Head of caudate nucleus (tissue), 42 donors: ENCODE results near the gene ADAMTS4.

Source experiments
- DNase-seq, 42 donors: peaks; one replicate each; pipeline versions ENCODE4 v3.0.0 to v3.0.0-alpha.2; 2020 to 2021; ENCODE audit warnings: mixed read lengths in 7 of 42
- intact Hi-C: fragments of 100-400 bp; cut with DNase I; formaldehyde crosslinking; loops from one replicate; pipeline ENCODE4 v1.15.0; 2022

The ADAMTS4 gene

DNA sequence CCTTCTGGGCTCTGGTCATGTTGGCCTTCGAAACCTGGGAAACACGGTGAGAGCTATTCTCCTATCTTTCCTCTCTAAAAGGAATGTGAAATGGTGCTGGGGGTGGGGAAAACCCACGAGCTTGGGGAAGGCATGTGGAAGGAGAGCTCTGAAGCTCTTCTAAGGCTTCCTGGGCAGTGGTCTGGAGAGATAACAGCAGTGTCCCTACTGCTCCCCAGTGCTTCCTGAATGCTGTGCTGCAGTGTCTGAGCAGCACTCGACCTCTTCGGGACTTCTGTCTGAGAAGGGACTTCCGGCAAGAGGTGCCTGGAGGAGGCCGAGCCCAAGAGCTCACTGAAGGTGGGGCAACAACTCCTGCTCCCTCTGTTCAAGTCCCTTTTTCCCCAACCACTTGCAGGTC lies 36.8 kb downstream of the ADAMTS4 start:
- intact Hi-C loops, result no loop called here
- DNase-seq, result peak in 1 of 42 donors; percentile 12

DNA sequence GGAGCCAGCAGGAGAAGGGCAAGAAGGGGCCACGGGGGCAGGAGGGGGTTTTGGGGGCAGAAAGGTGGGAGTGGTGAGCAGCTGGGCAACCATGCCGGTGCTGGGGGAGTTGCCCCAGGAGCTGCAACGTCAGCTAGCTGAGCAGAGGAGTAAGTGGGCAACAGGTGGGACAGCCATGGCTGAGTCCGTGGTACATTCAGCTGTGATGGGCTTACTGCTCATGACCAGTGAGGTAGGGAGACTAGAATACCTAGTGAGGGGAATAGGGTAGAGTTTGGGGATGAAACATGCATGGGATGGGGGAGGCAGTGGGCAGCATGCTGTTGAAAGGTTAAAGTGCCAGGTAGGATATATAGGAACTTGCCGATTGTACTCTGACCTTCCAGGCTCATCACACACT lies 37.2 kb downstream of the ADAMTS4 start:
- intact Hi-C loops, result no loop called here
- DNase-seq, result peak in 1 of 42 donors; percentile 3

DNA sequence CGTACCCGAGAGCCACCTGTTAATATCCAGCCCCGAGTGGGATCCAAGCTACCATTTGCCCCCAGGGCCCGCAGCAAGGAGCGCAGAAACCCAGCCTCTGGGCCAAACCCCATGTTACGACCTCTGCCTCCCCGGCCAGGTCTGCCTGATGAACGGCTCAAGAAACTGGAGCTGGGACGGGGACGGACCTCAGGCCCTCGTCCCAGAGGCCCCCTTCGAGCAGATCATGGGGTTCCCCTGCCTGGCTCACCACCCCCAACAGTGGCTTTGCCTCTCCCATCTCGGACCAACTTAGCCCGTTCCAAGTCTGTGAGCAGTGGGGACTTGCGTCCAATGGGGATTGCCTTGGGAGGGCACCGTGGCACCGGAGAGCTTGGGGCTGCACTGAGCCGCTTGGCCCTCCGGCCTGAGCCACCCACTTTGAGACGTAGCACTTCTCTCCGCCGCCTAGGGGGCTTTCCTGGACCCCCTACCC lies 38.1 kb downstream of the ADAMTS4 start:
- intact Hi-C loops, result no loop called here
- peak in 1 of 42 donors; percentile 33 for DNase-seq

DNA sequence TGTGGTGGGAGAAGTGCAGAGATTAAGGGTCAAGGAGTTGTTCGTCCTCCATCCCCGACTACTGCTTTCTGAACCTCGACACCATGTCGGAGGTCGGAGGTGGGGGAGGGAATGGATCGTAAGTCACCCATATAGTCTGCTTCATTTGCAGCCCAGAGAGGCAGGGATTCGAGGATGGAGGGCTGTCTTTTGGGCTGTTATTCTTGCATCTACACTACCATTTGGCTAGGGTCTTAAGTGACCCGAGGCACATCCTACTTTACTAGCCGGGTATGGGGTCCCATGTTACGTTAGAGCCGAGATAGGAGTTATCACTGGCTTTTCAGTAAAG lies 39.0 kb downstream of the ADAMTS4 start:
- peak in 1 of 42 donors; percentile 16 for DNase-seq
- intact Hi-C loops, result no loop called here

DNA sequence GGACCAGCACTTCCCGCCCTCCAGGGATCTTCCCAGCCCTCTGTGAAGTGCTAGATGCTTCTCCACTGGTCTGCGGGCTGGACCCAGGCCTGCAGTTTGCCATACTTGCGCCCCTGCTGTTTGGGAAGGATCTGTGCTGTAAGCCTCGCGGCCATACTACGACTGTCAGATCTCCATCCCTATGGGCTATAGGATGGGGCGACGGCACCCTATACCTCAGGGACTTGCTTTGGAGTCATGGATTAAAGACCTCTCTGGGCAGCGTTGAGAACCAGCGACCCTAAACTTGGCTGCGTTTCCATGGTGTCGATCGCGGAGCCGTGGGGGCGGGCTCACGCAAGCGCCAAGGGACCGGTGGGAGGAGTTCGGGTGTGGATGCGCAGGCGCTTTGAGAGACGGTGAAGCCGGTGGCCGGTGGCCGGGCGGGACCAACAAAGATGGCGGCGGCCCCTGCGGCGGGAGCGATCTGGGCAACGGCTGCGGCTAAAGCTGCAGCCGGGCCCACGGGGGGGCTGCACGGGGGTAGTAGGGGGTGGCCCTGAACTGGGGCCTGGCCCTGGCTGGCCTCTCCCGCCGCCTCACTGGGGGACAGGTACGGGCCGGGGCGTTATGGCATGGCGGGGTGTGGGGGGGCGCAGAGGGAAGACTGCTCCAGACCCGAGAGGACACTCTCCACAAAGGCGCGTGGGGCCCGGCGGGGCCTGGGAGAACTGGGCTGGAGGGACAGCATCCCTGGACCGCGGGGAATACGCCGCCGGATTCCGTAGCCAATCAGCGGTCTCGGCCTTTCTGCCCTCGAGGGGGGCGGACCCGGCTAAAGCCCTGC lies 39.6 kb downstream of the ADAMTS4 start, which contains the start of gene USP21:
Gene USP21 (plus strand): TSS at position 414 of the 826 bp plus-strand sequence. CDS start 1,141 bp downstream, outside the sequence.
- peak; percentile 88 to 98 (median 95) for DNase-seq
- intact Hi-C loops, result no loop called here

DNA sequence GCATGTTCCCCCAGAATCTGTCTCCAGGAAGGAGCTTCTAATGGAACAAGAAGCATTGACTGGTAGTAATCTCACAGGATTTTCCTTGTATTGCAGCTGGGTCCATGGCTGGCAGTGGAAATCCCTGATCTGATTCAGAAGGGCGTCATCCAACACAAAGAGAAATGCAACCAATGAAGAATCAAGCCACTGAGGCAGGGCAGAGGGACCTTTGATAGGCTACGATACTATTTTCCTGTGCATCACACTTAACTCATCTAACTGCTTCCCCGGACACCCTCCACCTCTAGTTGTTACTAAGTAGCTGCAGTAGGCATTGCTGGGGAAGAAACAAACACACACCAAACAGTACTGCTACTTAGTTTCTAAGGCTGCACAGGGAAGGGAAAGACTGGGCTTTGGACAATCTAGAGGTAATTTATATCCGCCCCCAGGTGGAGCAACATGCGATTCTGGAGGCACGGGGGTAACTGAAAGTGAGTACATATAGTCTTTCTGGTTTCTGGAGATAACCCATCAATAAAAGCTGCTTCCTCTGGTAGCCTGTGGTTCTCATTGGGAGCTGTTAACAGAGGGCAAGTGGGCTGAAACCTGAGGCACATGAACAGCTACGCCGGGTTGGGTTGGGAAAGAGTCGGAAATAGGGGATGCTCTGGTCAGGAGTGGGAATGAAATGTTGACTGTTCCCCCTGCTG lies 40.4 kb downstream of the ADAMTS4 start:
- intact Hi-C loops, result no loop called here

DNA sequence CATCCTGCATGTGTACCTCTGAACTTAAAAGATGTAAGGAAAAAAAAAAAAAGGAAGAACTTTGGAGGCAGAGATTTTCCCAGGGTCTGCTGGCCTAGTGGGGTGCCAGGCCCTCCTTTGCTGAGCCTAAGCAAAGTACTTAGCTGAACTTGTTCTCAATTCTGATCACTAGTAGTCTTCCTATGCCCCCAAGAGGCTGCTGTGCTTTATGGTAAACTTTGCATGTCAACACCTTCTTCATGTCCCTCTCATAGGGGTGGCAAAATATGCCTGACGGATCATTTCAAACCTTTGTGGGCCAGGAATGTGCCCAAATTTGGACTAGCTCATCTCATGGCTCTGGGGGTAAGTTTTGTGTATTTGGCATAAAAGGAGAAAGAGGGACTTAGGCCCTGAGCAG lies 41.0 kb downstream of the ADAMTS4 start:
- intact Hi-C loops, result no loop called here

More for the DNA sequence above, 40.4 kb downstream of the ADAMTS4 start:
- peak in 1 of 42 donors; percentile 16 for DNase-seq

DNA sequence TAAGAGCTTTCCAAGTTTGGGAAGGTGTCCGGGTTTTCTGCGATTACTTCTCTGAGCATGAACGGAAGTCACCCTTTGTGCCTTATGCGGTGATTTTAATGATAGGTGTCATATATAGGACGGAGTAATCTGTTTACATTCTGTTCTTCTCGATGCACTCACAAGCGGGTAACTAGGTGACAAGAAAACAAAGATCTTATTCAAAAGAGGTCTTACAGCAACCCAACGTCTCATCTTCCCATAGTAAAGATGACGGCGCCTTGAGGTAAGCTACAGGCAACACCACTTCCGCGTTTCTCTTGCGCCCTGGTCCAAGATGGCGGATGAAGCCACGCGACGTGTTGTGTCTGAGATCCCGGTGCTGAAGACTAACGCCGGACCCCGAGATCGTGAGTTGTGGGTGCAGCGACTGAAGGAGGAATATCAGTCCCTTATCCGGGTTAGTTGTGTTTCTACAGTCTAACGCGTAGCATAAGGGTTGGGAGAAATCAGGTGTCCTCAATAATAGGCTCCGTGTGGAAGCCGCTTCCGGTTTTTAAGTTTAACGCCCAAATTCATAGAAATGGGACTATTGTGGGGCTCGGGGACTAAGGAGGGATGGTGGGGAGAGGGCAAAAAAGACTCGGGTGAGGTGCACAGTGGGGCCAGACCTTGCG lies 45.0 kb downstream of the ADAMTS4 start, which contains the start of gene UFC1:
Gene UFC1 (plus strand): TSS at position 297 of the 656 bp plus-strand sequence. CDS start 20 bp downstream, at position 317.
- DNase-seq, result peak; percentile 66 to 93 (median 85)
- intact Hi-C loops, result no loop called here

More for the DNA sequence above, 41.0 kb downstream of the ADAMTS4 start:
- peak in 1 of 42 donors; percentile 1 for DNase-seq

DNA sequence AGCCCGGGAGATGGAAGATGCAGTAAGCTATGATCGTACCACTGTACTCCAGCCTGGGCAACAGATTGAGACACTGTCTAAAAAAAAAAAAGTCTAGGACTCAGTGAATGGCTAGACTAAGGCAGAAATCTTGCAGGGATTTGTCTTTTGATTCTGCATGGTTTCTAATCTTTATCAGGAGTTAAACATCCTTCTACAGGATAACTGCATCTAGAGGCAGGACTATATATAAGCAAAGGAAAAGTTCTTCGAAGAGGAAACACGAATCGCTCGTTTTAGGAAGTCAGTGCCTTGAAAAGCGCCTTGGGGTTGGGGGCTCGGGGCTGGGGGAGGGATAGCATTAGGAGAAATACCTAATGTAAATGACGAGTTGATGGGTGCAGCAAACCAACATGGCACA lies 45.7 kb downstream of the ADAMTS4 start:
- intact Hi-C loops, result no loop called here
- no peak for DNase-seq

DNA sequence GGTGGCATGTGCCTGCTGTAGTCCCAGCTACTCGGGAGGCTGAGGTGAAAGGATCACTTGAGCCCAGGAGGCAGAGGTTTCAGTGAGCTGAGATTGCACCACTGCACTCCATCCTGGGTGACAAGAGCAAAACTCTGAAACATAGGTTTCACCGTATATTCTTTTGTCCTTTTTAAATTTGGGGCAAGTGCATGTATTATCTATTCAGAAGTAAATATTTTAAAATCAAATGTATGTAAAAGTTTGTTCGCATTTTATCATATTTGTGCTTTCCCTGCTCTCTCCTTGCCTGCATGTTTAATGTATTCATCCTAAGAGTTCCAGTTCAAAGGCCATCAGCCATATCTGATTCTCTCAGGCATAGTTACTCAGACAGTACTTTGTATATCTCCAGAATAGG lies 53.0 kb downstream of the ADAMTS4 start:
- DNase-seq, result no peak
- intact Hi-C loops, result no loop called here

DNA sequence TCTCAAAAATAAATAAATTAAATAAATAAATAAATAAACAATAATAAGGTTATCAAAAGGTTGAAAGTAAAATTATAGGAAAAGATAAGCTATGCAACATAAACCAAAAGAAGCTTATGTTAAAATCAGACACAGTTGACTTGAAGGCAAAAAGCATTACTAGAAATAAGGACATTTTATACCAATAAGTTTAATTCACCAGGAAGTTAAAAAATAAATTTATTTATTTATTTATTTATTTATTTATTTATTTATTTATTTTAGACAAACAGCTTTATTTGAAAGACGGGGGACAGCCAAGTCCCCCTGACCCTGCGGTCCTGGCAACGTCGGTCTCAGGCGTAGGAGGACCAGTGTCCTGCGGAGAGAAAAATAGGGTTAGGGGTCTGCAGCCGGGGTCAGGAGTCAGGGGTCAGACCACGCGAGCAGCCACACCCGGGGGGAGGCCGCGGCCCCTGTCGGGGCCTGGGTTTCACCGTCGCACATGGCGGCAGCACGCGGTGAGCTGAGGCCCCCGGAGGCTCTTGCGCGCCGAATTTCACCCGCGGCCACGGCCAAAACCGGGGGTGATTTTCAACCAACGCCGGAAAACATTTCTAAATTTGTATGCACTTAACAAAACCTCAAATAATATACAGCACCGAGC lies 58.0 kb downstream of the ADAMTS4 start:
- intact Hi-C loops, result no loop called here
- DNase-seq, result no peak

DNA sequence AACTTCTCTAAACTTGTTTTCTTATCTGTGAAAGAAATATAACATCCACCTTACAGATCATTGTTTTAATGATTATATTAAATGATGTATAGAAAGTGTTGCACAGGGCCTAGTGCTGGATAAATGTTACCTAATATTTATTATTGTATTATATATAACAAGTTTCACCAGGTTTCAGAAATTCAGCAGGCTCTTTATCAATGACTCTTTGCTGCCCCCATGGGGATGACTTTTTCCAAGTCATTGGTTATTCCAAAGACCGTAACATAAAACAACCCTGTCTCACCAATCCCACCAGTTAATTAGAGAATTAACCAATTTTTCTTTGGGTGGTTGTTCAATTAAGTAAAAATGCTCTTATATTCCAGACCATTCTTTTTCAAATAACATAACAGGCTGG lies 59.1 kb downstream of the ADAMTS4 start:
- intact Hi-C loops, result no loop called here
- DNase-seq, result peak in 17 of 42 donors; percentile 25 to 75 (median 45)

DNA sequence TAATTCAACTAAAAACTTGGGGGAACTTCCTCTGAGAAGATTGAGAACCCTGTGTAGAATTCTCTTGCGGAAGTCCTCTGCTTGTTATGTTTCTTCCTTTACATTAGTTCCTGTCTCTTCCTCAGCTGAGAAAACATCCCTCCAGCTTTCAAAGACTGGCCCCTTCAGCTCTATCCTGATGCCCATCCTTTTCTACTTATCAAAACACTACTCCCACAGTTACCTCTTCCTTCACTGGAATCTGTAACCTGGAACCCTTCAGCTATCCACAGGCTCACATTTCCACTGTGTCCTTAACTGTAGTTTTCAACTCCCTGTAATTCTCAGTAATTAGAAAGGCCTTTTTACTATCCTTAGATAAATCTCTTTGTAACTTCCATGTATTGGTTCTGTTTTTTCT lies 60.4 kb downstream of the ADAMTS4 start:
- intact Hi-C loops, result no loop called here
- DNase-seq, result no peak

DNA sequence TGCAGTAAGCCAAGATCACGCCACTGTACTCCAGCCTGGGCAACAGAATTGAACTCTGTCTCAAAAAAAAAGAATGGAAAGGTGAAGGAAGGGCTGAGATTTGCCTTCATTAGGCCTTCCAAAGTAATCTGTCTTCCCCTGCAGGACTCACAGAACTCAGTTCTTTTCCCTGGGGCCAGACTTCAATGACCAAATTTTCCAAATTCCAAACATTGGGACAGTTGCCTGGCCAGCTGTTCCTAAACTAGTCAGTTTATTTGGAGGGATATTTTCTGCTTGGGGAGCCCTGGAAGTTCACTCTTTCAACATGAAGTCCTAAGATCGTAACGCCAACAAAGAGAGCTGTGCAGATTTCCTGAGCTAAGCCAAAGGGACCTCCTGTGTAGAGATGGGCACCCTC lies 61.0 kb downstream of the ADAMTS4 start:
- DNase-seq, result no peak

More for the DNA sequence above, 61.0 kb downstream of the ADAMTS4 start:
- intact Hi-C loops, result no loop called here
